Measurements from ENCODE around the gene SLC29A4.
"Not testable (repeated sequence)": the region's sequence is repeated elsewhere in the genome, so short reads cannot be mapped to it uniquely, and the experiment has no call there.

The SLC29A4 gene

DNA sequence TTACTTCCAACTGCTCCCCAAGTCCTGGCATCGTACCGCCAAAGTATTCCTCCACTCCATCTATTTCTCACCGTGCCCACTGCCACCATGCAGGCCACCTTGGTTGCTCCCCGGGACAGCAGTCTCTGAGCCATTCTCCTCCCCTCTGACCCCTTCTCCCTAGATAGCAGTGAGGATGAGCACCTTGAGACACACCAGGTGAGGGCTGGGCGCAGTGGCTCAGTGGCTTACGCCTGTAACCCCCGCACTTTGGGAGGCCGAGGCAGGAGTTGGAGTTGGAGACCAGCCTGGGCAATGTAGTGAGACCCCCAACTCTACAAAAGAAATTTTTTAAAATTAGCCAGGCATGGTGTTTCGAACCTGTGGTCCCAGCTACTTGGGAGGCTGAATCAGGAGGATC is 4.2 kb downstream of the SLC29A4 start:
- H3K4me1 ChIP-seq (ENCODE audit: insufficient read depth, poor library complexity, severe bottlenecking): no peaks in the 10 kb centered on the region
- no peaks in the 10 kb centered on the region for H3K36me3 ChIP-seq (ENCODE audit: low read depth)
- no peak overlapping the region for H3K4me3 ChIP-seq (ENCODE audit: severe bottlenecking)
- no peak for ATAC-seq (ENCODE audit: low read depth)
- no peaks in the 10 kb centered on the region for H3K27me3 ChIP-seq (ENCODE audit: insufficient read depth, poor library complexity, severe bottlenecking)
- TF ChIP-seq, protein P1, sequence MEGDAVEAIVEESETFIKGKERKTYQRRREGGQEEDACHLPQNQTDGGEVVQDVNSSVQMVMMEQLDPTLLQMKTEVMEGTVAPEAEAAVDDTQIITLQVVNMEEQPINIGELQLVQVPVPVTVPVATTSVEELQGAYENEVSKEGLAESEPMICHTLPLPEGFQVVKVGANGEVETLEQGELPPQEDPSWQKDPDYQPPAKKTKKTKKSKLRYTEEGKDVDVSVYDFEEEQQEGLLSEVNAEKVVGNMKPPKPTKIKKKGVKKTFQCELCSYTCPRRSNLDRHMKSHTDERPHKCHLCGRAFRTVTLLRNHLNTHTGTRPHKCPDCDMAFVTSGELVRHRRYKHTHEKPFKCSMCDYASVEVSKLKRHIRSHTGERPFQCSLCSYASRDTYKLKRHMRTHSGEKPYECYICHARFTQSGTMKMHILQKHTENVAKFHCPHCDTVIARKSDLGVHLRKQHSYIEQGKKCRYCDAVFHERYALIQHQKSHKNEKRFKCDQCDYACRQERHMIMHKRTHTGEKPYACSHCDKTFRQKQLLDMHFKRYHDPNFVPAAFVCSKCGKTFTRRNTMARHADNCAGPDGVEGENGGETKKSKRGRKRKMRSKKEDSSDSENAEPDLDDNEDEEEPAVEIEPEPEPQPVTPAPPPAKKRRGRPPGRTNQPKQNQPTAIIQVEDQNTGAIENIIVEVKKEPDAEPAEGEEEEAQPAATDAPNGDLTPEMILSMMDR (IDR thresholded peaks at IDR 0.05; ENCODE audit: poor library complexity, severe bottlenecking): no peak
- no peak for DNase-seq (ENCODE audit: low spot score)
- no peaks in the 10 kb centered on the region for H3K9me3 ChIP-seq (ENCODE audit: severe bottlenecking)
- no peak overlapping the region for H3K27ac ChIP-seq (ENCODE audit: poor library complexity, severe bottlenecking)

DNA sequence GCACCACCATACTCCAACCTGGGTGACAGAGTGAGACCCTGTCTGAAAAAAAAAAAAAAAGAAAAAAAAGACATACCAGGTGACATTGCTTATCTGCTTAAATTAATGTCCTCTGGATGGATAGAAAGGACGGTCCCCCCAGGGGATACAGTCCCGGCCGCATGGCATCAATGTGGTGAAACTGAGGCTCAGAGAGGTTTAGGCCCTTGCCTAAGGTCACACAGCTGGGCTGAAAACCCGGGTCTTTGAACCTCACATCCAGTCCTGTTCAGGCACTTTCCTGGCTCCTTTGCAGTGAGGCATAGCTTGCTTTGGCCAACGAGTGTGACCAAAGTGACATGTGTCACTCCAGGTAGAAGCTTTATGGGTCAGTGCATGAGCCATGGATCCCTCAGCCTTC is 4.6 kb downstream of the SLC29A4 start:
- H3K9me3 ChIP-seq (ENCODE audit: severe bottlenecking); H3K27ac ChIP-seq (ENCODE audit: poor library complexity, severe bottlenecking); DNase-seq (ENCODE audit: low spot score); ATAC-seq (ENCODE audit: low read depth); H3K27me3 ChIP-seq (ENCODE audit: insufficient read depth, poor library complexity, severe bottlenecking); H3K36me3 ChIP-seq (ENCODE audit: low read depth); H3K4me3 ChIP-seq (ENCODE audit: severe bottlenecking); H3K4me1 ChIP-seq (ENCODE audit: insufficient read depth, poor library complexity, severe bottlenecking): not testable (repeated sequence)

DNA sequence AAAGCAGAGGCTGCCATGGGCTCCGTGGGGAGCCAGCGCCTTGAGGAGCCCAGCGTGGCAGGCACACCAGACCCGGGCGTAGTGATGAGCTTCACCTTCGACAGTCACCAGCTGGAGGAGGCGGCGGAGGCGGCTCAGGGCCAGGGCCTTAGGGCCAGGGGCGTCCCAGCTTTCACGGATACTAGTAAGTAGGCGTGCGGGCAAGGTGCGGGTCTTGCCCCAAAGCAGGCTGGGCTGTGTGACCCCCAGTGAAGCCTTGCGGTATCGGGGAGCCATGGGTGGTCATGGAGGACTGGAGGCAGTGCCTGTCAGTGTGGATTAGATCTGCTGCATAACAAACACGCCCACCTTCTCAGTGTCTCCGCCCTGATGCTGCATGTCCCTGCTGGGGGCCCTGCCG is 5.1 kb downstream of the SLC29A4 start:
- no peaks in the 10 kb centered on the region for H3K9me3 ChIP-seq (ENCODE audit: severe bottlenecking)
- no peaks in the 10 kb centered on the region for H3K27me3 ChIP-seq (ENCODE audit: insufficient read depth, poor library complexity, severe bottlenecking)
- H3K4me1 ChIP-seq (ENCODE audit: insufficient read depth, poor library complexity, severe bottlenecking): no peaks in the 10 kb centered on the region
- no peaks in the 10 kb centered on the region for H3K36me3 ChIP-seq (ENCODE audit: low read depth)
- H3K4me3 ChIP-seq (ENCODE audit: severe bottlenecking): no peak overlapping the region
- TF ChIP-seq, protein P1 (IDR thresholded peaks at IDR 0.05; ENCODE audit: poor library complexity, severe bottlenecking): no peak
- DNase-seq (ENCODE audit: low spot score): no peak
- no peak overlapping the region for H3K27ac ChIP-seq (ENCODE audit: poor library complexity, severe bottlenecking)
- ATAC-seq (ENCODE audit: low read depth): no peak

DNA sequence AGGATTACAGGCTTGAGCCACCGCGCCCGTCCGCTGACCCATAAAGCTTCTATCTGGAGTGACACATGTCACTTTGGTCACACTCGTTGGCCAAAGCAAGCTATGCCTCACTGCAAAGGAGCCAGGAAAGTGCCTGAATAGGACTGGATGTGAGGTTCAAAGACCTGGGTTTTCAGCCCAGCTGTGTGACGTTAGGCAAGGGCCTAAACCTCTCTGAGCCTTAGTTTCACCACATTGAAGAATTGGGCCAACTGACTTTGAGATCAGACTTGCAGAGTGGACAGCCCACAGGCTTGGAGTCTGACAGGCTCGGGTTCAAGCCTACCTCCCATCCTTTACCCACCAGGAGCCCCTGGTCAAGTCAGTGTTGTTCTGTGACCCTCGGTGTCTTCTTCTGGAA is 5.8 kb downstream of the SLC29A4 start:
- not testable (repeated sequence) for H3K4me1 ChIP-seq (ENCODE audit: insufficient read depth, poor library complexity, severe bottlenecking); H3K9me3 ChIP-seq (ENCODE audit: severe bottlenecking); H3K27ac ChIP-seq (ENCODE audit: poor library complexity, severe bottlenecking); H3K36me3 ChIP-seq (ENCODE audit: low read depth); H3K4me3 ChIP-seq (ENCODE audit: severe bottlenecking); DNase-seq (ENCODE audit: low spot score); H3K27me3 ChIP-seq (ENCODE audit: insufficient read depth, poor library complexity, severe bottlenecking); ATAC-seq (ENCODE audit: low read depth)

- no peaks in the 10 kb centered on the region for H3K27me3 ChIP-seq (ENCODE audit: insufficient read depth, poor library complexity, severe bottlenecking)
- DNase-seq (ENCODE audit: low spot score) (no peak), ATAC-seq (ENCODE audit: low read depth) (no peak)
- H3K4me1 ChIP-seq (ENCODE audit: insufficient read depth, poor library complexity, severe bottlenecking): no peaks in the 10 kb centered on the region
- H3K36me3 ChIP-seq (ENCODE audit: low read depth): no peaks in the 10 kb centered on the region
- no peak overlapping the region for H3K27ac ChIP-seq (ENCODE audit: poor library complexity, severe bottlenecking)
- no peak overlapping the region for H3K4me3 ChIP-seq (ENCODE audit: severe bottlenecking)
- no peaks in the 10 kb centered on the region for H3K9me3 ChIP-seq (ENCODE audit: severe bottlenecking)
- TF ChIP-seq, protein P1 (IDR thresholded peaks at IDR 0.05; ENCODE audit: poor library complexity, severe bottlenecking): no peak
Measured at GRCh38 chr7:5289355-5289754, 6.6 kb downstream of the SLC29A4 start.

DNA sequence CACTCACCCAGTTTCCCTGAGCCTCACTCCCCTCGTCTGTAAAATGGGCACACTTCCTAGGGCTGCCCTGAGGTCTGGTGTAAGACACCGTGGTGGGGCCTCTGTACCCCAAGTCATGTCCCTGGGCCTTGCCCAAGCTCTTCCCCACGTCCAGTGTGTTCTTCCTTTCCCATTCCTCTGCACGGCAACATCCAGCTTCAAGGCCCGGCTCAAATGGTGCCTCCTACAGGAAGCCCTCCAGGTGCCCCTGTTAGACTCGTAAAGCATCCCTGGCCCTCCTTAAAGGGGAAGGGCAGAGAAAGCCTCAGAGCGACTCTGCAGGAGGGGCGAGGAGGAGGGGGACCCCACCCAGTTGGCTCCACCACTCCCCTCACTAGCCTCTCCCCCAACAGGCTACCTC is 8.6 kb downstream of the SLC29A4 start:
- no peak for DNase-seq (ENCODE audit: low spot score)
- ATAC-seq (ENCODE audit: low read depth): no peak
- TF ChIP-seq, protein P1 (IDR thresholded peaks at IDR 0.05; ENCODE audit: poor library complexity, severe bottlenecking): no peak

DNA sequence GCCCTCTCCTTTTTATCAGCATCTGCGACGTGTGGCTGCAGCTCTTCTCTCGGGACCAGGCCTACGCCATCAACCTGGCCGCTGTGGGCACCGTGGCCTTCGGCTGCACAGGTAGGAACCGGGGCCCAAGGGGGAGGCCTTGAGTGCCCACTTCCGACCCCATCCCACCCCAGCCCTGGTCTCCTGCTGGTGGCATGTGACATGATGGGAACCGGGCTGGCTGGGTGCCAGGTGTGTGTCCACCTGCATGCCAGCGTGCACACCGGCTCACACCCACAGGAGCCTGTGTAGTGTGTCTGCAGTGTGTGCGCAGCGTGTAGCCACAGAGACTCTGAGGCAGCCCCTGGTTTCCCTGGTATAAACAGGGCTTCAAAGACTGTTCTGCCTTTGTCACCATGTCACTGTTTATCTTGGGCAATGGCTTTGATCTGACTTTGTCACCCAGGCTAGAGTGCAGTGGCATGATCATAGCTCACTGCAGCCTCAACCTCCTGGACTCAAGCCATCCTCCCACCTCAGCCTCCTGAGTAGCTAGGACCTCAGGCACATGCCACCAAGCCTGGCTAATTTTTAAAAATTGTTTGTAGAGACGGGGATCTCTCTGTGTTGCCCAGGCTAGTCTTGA is 9.1 kb downstream of the SLC29A4 start:
- DNase-seq (ENCODE audit: low spot score); H3K36me3 ChIP-seq (ENCODE audit: low read depth); H3K27me3 ChIP-seq (ENCODE audit: insufficient read depth, poor library complexity, severe bottlenecking); H3K27ac ChIP-seq (ENCODE audit: poor library complexity, severe bottlenecking); H3K4me1 ChIP-seq (ENCODE audit: insufficient read depth, poor library complexity, severe bottlenecking); ATAC-seq (ENCODE audit: low read depth); H3K4me3 ChIP-seq (ENCODE audit: severe bottlenecking); H3K9me3 ChIP-seq (ENCODE audit: severe bottlenecking): not testable (repeated sequence)

More for the DNA sequence above, 8.6 kb downstream of the SLC29A4 start:
- Histone ChIP-seq H3K27me3 (ENCODE audit: insufficient read depth, poor library complexity, severe bottlenecking) (no peaks in the 10 kb centered on the region), H3K36me3 (ENCODE audit: low read depth) (no peaks in the 10 kb centered on the region), H3K4me3 (ENCODE audit: severe bottlenecking) (no peak overlapping the region), H3K27ac (ENCODE audit: poor library complexity, severe bottlenecking) (no peak overlapping the region), H3K9me3 (ENCODE audit: severe bottlenecking) (no peaks in the 10 kb centered on the region), H3K4me1 (ENCODE audit: insufficient read depth, poor library complexity, severe bottlenecking) (no peaks in the 10 kb centered on the region)

Data from RWPE2 (cell line).